PC-9 (cell line): ENCODE results near the gene ISM1. TPM values are rescaled to one million over a fixed set of nuclear protein-coding genes. Genes with fewer than 3 reads are reported as not detected.

Source experiments
- BruUV-seq: library from RNA; stranded (reverse); fragments of 400-500 nt; replicated peaks from 2 replicates; lab custom pipeline; 2021; lab: Mats Ljungman, UMichigan
- CTCF ChIA-PET: fragments of 300-600 bp; sonication (Branson Sonifier 250); formaldehyde crosslinking; loops from one replicate; lab custom pipeline; 2022; ENCODE audit warnings: antibody characterized with exemption; lab: Charles Lee
- POLR2A ChIA-PET: fragments of 300-600 bp; sonication (Branson Sonifier 250); formaldehyde crosslinking; loops from one replicate; lab custom pipeline; 2022; ENCODE audit warnings: antibody characterized with exemption; ENCODE audit not compliant: unreplicated experiment; lab: Charles Lee
- DNase-seq, 2 experiments: peaks; one replicate each; pipeline versions ENCODE4 v3.0.0 to v3.0.0-alpha.2; 2015 to 2022; ENCODE audit warnings: mixed read lengths in 1 of 2
- H2AFZ ChIP-seq: fragments of 200-600 bp; sonication (generic); 2 replicates; pipeline ENCODE4 v1.8.1; 2017; ENCODE audit warnings: antibody characterized with exemption
- H3F3A ChIP-seq: fragments of 200-600 bp; sonication (generic); 2 replicates; pipeline ENCODE4 v1.8.1; 2017; ENCODE audit warnings: antibody characterized with exemption, mild to moderate bottlenecking, low read depth; ENCODE audit not compliant: insufficient read depth
- H3K27ac ChIP-seq: fragments of 200-600 bp; sonication (generic); 2 replicates; pipeline ENCODE4 v1.6.1; 2016; ENCODE audit warnings: mixed run types
- H3K27me3 ChIP-seq: fragments of 200-600 bp; sonication (generic); 2 replicates; pipeline ENCODE4 v1.6.1; 2016; ENCODE audit warnings: low read depth, mixed run types; ENCODE audit not compliant: insufficient read depth
- H3K36me3 ChIP-seq: fragments of 200-600 bp; sonication (generic); 2 replicates; pipeline ENCODE4 v1.6.1; 2016; ENCODE audit warnings: low read depth, mixed run types
- H3K4me1 ChIP-seq: fragments of 200-600 bp; sonication (generic); replicated peaks from 2 replicates; pipeline ENCODE4 v1.6.1; 2016; ENCODE audit warnings: mixed run types; ENCODE audit not compliant: insufficient read depth
- H3K4me2 ChIP-seq: fragments of 200-600 bp; sonication (generic); 2 replicates; pipeline ENCODE4 v1.6.1; 2017; ENCODE audit warnings: mixed run types
- H3K4me3 ChIP-seq: fragments of 200-600 bp; sonication (generic); 2 replicates; pipeline ENCODE4 v1.6.1; 2016; ENCODE audit warnings: mixed run types
- H3K79me2 ChIP-seq: fragments of 200-600 bp; sonication (generic); 2 replicates; pipeline ENCODE4 v1.6.1; 2017; ENCODE audit warnings: low read depth, mixed run types
- H3K9me2 ChIP-seq: fragments of 200-600 bp; sonication (generic); 2 replicates; pipeline ENCODE4 v1.8.1; 2017; ENCODE audit warnings: mild to moderate bottlenecking; ENCODE audit not compliant: insufficient read depth
- H3K9me3 ChIP-seq: fragments of 200-600 bp; sonication (generic); 2 replicates; pipeline ENCODE4 v1.8.1; 2016; ENCODE audit warnings: low read depth; ENCODE audit not compliant: insufficient read depth
- H4K20me1 ChIP-seq: fragments of 200-600 bp; sonication (generic); 2 replicates; pipeline ENCODE4 v1.8.1; 2017; ENCODE audit not compliant: insufficient read depth
- EZH2 ChIP-seq: fragments of 200-600 bp; sonication (generic); IDR thresholded peaks from 2 replicates; pipeline ENCODE4 v1.8.0; 2017; ENCODE audit warnings: antibody characterized with exemption, low read depth
- intact Hi-C: fragments of 100-400 bp; cut with micrococcal nuclease; formaldehyde crosslinking; loops from one replicate; pipeline ENCODE4 v1.10.0; 2022; ENCODE audit not compliant: unreplicated experiment
- total RNA-seq: library from RNA; stranded (reverse); gene quantifications from 2 replicates; pipeline ENCODE4 v1.2.3, GENCODE V29; 2021
- TF ChIP-seq, protein P1 (sequence below): fragments of 200-600 bp; sonication (generic); conservative IDR thresholded peaks from 2 replicates; pipeline ENCODE4 v1.6.1; 2017; ENCODE audit warnings: mixed run types, antibody characterized with exemption, mild to moderate bottlenecking, moderate library complexity

ISM1 gene
- total RNA-seq, 1 experiment from 2014 or later: not detected

DNA sequence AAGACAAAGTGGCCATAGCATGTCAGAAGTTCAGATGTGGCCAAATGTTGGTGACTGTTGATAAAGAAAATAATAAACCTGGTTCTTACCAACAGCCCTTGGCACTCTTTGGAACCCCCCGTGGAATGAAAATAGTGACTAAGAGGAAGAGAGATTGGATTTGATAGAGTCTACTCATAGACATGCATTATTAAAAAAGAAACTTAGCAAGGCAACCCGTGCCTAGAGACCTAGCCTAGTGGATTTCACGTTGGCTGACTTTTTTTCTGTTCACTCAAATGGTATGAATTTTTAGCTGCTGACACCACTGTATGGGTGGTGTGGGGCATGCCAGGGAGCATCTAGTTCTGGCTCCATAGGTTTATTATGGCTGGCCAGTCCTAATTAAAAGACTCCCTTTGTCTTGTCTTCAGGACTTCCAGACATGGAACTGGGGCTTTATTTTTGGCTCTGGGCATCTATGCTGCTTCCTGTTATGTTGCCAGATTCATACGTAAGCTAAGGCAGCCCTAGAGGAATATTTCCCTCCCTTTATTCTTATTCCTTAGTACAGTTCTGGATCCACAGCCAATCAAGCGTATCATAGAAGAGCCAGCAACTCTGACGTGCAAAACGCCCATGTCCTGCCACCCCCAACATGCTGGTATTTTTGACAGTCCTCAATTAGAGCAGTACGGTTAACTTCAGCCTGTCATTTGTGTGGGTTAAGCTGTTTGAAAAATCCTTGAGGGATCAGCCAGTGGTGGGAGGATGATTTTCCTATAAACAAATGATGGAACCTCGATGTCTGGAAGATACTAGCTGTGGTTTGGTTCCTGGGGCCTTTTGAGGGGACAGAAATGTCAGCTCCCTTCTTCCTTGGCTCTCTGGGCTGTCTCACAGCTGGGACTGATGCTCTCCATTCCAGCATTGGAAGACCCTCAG is 127.5 kb downstream of the ISM1 start:
- no TSS peak for BruUV-seq

DNA sequence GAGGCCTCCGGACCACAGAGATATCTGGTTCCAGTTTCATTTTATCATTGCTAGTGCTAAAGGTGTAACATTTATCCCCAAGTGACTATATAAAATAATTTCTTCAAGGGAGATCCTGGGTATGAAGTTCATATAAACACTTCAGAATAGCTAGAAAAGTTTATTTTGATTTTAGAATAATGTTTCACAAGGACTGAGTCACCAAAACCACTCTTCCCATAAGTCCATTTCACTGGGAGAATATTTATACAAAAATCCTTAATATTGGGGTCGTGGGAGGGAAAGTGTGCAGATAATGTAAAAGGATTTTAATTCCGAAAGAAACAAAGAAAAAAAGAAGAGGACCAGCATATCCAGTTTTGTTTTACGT is 128.1 kb downstream of the ISM1 start:
- POLR2A ChIA-PET: no interaction called here
- BruUV-seq: no TSS peak

More for the DNA sequence above, 127.5 kb downstream of the ISM1 start:
- H4K20me1 ChIP-seq: no peaks in the 10 kb centered on the region
- no peaks in the 10 kb centered on the region for H3F3A ChIP-seq
- no peak for TF ChIP-seq EZH2
- TF ChIP-seq, protein P1, sequence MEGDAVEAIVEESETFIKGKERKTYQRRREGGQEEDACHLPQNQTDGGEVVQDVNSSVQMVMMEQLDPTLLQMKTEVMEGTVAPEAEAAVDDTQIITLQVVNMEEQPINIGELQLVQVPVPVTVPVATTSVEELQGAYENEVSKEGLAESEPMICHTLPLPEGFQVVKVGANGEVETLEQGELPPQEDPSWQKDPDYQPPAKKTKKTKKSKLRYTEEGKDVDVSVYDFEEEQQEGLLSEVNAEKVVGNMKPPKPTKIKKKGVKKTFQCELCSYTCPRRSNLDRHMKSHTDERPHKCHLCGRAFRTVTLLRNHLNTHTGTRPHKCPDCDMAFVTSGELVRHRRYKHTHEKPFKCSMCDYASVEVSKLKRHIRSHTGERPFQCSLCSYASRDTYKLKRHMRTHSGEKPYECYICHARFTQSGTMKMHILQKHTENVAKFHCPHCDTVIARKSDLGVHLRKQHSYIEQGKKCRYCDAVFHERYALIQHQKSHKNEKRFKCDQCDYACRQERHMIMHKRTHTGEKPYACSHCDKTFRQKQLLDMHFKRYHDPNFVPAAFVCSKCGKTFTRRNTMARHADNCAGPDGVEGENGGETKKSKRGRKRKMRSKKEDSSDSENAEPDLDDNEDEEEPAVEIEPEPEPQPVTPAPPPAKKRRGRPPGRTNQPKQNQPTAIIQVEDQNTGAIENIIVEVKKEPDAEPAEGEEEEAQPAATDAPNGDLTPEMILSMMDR: no peak
- H3K36me3 ChIP-seq: no peaks in the 10 kb centered on the region
- no peak overlapping the region for H3K4me3 ChIP-seq
- ChIA-PET CTCF (no interaction called here), POLR2A (no interaction called here)
- intact Hi-C loops: no loop called here
- no peaks in the 10 kb centered on the region for H3K4me1 ChIP-seq
- H3K27me3 ChIP-seq: no peaks in the 10 kb centered on the region
- H3K4me2 ChIP-seq: no peak overlapping the region
- no peak overlapping the region for H2AFZ ChIP-seq
- no peaks in the 10 kb centered on the region for H3K79me2 ChIP-seq
- H3K27ac ChIP-seq: no peak overlapping the region
- DNase-seq: no peak
- H3K9me2 ChIP-seq: no peaks in the 10 kb centered on the region
- H3K9me3 ChIP-seq: no peaks in the 10 kb centered on the region

More for the DNA sequence above, 128.1 kb downstream of the ISM1 start:
- CTCF ChIA-PET: no interaction called here
- TF ChIP-seq, protein P1: no peak
- no peak for TF ChIP-seq EZH2
- no peak overlapping the region for H3K4me3 ChIP-seq
- no peaks in the 10 kb centered on the region for H3K9me3 ChIP-seq
- no peak overlapping the region for H3K4me2 ChIP-seq
- H2AFZ ChIP-seq: no peak overlapping the region
- H3F3A ChIP-seq: no peaks in the 10 kb centered on the region
- no peaks in the 10 kb centered on the region for H3K4me1 ChIP-seq
- intact Hi-C loops: no loop called here
- H3K9me2 ChIP-seq: no peaks in the 10 kb centered on the region
- no peaks in the 10 kb centered on the region for H3K36me3 ChIP-seq
- H4K20me1 ChIP-seq: no peaks in the 10 kb centered on the region
- H3K27ac ChIP-seq: no peak overlapping the region
- no peaks in the 10 kb centered on the region for H3K79me2 ChIP-seq
- DNase-seq: no peak
- no peaks in the 10 kb centered on the region for H3K27me3 ChIP-seq

Other genes starting within 250 kb of the ISM1 start
- gene SPTLC3, start 212.3 kb upstream of the ISM1 start, total RNA-seq: 8.5 and 10.7 TPM in 2 replicates